ENCODE measurements around the gene DHRS4. TPM values are rescaled to one million over a fixed set of nuclear protein-coding genes. Genes with fewer than 3 reads are reported as not detected.

The DHRS4 gene
- total RNA-seq, 1 experiment from 2014 or later: 40.9 TPM

Other genes starting within 250 kb of the DHRS4 start
- 15.1 and 20.2 TPM in 2 replicates for gene DHRS4L2, start 35.2 kb downstream of the DHRS4 start, total RNA-seq (2014; rRNA removed; shearing (Covaris generic))
- gene CARMIL3, start 98.2 kb downstream of the DHRS4 start, total RNA-seq (2014; rRNA removed; shearing (Covaris generic)): not detected in 2 replicates
- not detected in 2 replicates for gene CPNE6, start 117.8 kb downstream of the DHRS4 start, total RNA-seq (2014; rRNA removed; shearing (Covaris generic))
- 3.5 and 15.6 TPM in 2 replicates for gene PCK2, start 140.5 kb downstream of the DHRS4 start, total RNA-seq (2014; rRNA removed; shearing (Covaris generic))
- gene DCAF11, start 161.0 kb downstream of the DHRS4 start, total RNA-seq (2014; rRNA removed; shearing (Covaris generic)): 67.7 and 78.7 TPM in 2 replicates
- gene NRL, start 161.2 kb downstream of the DHRS4 start, total RNA-seq (2014; rRNA removed; shearing (Covaris generic)): 1.3 and 4.9 TPM in 2 replicates
- 0.27 TPM in 1 of 2 replicates, not detected in the other for gene FITM1, start 176.9 kb downstream of the DHRS4 start, total RNA-seq (2014; rRNA removed; shearing (Covaris generic))
- 358 and 437 TPM in 2 replicates for gene PSME1, start 182.4 kb downstream of the DHRS4 start, total RNA-seq (2014; rRNA removed; shearing (Covaris generic))
- 30.1 and 30.6 TPM in 2 replicates for gene EMC9, start 187.8 kb downstream of the DHRS4 start, total RNA-seq (2014; rRNA removed; shearing (Covaris generic))
- gene PSME2, start 192.8 kb downstream of the DHRS4 start, total RNA-seq (2014; rRNA removed; shearing (Covaris generic)): 342 and 389 TPM in 2 replicates
- gene RNF31, start 193.7 kb downstream of the DHRS4 start, total RNA-seq (2014; rRNA removed; shearing (Covaris generic)): 64.9 and 68.0 TPM in 2 replicates
- gene IRF9, start 207.5 kb downstream of the DHRS4 start, total RNA-seq (2014; rRNA removed; shearing (Covaris generic)): 153 and 160 TPM in 2 replicates
- 1.3 and 4.8 TPM in 2 replicates for gene REC8, start 218.3 kb downstream of the DHRS4 start, total RNA-seq (2014; rRNA removed; shearing (Covaris generic))
- 26.8 and 141 TPM in 2 replicates for gene IPO4, start 235.0 kb downstream of the DHRS4 start, total RNA-seq (2014; rRNA removed; shearing (Covaris generic))
- gene TM9SF1, start 241.7 kb downstream of the DHRS4 start, total RNA-seq (2014; rRNA removed; shearing (Covaris generic)): 132 and 141 TPM in 2 replicates

All from M059J (cell line).